GM04503 (cell line): ENCODE measurements around the gene GID8.

Experiments used
- DNase-seq: peaks from one replicate; pipeline ENCODE4 v3.0.0-alpha.2; 2012; ENCODE audit warnings: low read depth

GID8 gene

GRCh38 chr20:62905536-62906117 lies 32.3 kb upstream of the GID8 start:
- no peak for DNase-seq

GRCh38 chr20:62906209-62906608 lies 31.7 kb upstream of the GID8 start:
- DNase-seq, result no peak

- no peak for DNase-seq
Measured at GRCh38 chr20:62906647-62907375, 31.1 kb upstream of the GID8 start.

GRCh38 chr20:62907384-62908317 lies 30.3 kb upstream of the GID8 start:
- DNase-seq, result no peak

GRCh38 chr20:62908971-62909791 lies 28.8 kb upstream of the GID8 start:
- DNase-seq, result no peak

- no peak for DNase-seq
Measured at GRCh38 chr20:62910217-62910766, 27.7 kb upstream of the GID8 start.

- no peak for DNase-seq
Measured at GRCh38 chr20:62910777-62911497, 27.0 kb upstream of the GID8 start.

- no peak for DNase-seq
Measured at GRCh38 chr20:62911701-62912280, 26.2 kb upstream of the GID8 start.

GRCh38 chr20:62913043-62913630 lies 24.8 kb upstream of the GID8 start:
- DNase-seq, result no peak

- DNase-seq, result no peak
Measured at GRCh38 chr20:62914436-62914835, 23.5 kb upstream of the GID8 start.

GRCh38 chr20:62914970-62915457 lies 22.9 kb upstream of the GID8 start:
- no peak for DNase-seq

- DNase-seq, result no peak
Measured at GRCh38 chr20:62916703-62917476, 21.1 kb upstream of the GID8 start.

GRCh38 chr20:62917720-62918119 lies 20.2 kb upstream of the GID8 start:
- DNase-seq, result no peak

GRCh38 chr20:62918147-62918546 lies 19.8 kb upstream of the GID8 start:
- DNase-seq, result no peak

GRCh38 chr20:62918831-62919230 lies 19.1 kb upstream of the GID8 start:
- no peak for DNase-seq

GRCh38 chr20:62920039-62920645 lies 17.8 kb upstream of the GID8 start:
- no peak for DNase-seq

- DNase-seq, result no peak
Measured at GRCh38 chr20:62921119-62921687, 16.7 kb upstream of the GID8 start.

GRCh38 chr20:62922451-62922921 lies 15.5 kb upstream of the GID8 start:
- DNase-seq, result no peak
